ENCODE data around the gene FAM53A.
"Not testable (repeated sequence)": the region's sequence is repeated elsewhere in the genome, so short reads cannot be mapped to it uniquely, and the experiment has no call there.

Gene FAM53A

GRCh38 chr4:1676605-1677525 is 7.2 kb downstream of the FAM53A start:
- CTCF ChIA-PET = no interaction called here
- DNase-seq (ENCODE audit: low spot score) = no peak
- TF ChIP-seq, protein P1, sequence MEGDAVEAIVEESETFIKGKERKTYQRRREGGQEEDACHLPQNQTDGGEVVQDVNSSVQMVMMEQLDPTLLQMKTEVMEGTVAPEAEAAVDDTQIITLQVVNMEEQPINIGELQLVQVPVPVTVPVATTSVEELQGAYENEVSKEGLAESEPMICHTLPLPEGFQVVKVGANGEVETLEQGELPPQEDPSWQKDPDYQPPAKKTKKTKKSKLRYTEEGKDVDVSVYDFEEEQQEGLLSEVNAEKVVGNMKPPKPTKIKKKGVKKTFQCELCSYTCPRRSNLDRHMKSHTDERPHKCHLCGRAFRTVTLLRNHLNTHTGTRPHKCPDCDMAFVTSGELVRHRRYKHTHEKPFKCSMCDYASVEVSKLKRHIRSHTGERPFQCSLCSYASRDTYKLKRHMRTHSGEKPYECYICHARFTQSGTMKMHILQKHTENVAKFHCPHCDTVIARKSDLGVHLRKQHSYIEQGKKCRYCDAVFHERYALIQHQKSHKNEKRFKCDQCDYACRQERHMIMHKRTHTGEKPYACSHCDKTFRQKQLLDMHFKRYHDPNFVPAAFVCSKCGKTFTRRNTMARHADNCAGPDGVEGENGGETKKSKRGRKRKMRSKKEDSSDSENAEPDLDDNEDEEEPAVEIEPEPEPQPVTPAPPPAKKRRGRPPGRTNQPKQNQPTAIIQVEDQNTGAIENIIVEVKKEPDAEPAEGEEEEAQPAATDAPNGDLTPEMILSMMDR (conservative IDR thresholded peaks at IDR 0.05; ENCODE audit: low read depth) = no peak
- POLR2A ChIA-PET (ENCODE audit: low non-redundant PET) = no interaction called here
- peak overlapping the region; percentile 20; the same call in 1 of the 2 replicates for H3K27ac ChIP-seq

GRCh38 chr4:1675802-1676137 is 8.3 kb downstream of the FAM53A start:
- POLR2A ChIA-PET (ENCODE audit: low non-redundant PET) = no interaction called here
- no peak overlapping the region; the same call in 1 of the 2 replicates for H3K27ac ChIP-seq
- CTCF ChIA-PET = no interaction called here

GRCh38 chr4:1675136-1675801 is 8.8 kb downstream of the FAM53A start:
- POLR2A ChIA-PET (ENCODE audit: low non-redundant PET) = no interaction called here
- DNase-seq (ENCODE audit: low spot score) = no peak
- TF ChIP-seq, protein P1 (conservative IDR thresholded peaks at IDR 0.05; ENCODE audit: low read depth) = no peak
- CTCF ChIA-PET = no interaction called here
- H3K27ac ChIP-seq = no peak overlapping the region

More at GRCh38 chr4:1675802-1676137, 8.3 kb downstream of the FAM53A start:
- TF ChIP-seq, protein P1 (conservative IDR thresholded peaks at IDR 0.05; ENCODE audit: low read depth) = no peak
- no peak for DNase-seq (ENCODE audit: low spot score)

DNA sequence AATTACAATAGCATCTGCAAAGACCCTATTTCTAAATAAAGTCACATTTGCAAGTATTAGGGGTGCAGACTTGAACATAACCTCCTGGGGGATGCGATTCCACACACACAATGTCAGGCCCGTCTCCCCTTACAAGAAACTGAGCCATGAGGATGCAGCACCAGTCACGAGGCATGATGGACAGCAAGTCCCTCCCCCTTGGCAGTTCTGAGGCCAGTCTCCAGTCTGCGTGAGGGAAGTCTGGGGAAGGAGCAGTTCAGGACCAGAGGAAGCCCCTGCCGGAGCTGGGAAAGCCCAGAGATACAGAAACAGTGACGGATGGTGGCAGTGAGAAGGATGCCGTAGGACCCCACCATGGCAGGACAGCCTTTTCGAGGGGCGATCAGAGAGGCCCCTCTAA is 9.4 kb downstream of the FAM53A start:
- ChIA-PET POLR2A (ENCODE audit: low non-redundant PET) (no interaction called here), CTCF (no interaction called here)
- TF ChIP-seq, protein P1 (conservative IDR thresholded peaks at IDR 0.05; ENCODE audit: low read depth) = no peak
- H3K27ac ChIP-seq = no peak overlapping the region
- no peak for DNase-seq (ENCODE audit: low spot score)

DNA sequence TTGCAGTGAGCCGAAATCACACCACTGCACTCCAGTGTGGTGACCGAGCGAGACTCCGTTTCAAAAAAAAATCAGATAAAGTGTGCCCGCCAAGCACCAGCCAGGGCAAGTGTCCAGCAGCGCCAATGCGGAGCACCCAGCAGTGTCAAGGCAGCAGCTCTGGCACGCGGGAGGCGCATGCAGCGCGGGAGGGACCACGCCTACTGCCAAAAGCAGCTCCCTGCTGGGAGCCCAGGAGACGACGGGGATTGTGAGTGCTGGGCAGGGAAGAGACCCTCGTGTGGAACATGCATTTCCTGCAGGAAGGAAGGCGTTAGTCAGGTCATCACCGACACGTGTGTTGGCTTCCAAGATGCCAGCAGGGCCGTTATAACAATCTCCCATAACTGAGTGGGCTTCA is 10.4 kb downstream of the FAM53A start:
- ChIA-PET CTCF (no interaction called here), POLR2A (ENCODE audit: low non-redundant PET) (no interaction called here)
- DNase-seq (ENCODE audit: low spot score) = no peak
- TF ChIP-seq, protein P1 (conservative IDR thresholded peaks at IDR 0.05; ENCODE audit: low read depth) = no peak
- no peak overlapping the region for H3K27ac ChIP-seq

DNA sequence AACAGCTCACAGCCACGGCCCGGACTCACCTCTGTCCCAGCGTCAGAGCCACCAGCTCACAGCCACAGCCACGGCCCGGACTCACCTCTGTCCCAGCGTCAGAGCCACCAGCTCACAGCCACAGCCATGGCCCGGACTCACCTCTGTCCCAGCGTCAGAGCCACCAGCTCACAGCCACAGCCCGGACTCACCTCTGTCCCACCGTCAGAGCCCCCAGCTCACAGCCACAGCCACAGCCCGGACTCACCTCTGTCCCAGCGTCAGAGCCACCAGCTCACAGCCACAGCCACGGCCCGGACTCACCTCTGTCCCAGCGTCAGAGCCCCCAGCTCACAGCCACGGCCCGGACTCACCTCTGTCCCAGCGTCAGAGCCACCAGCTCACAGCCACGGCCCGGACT is 13.1 kb downstream of the FAM53A start:
- H3K27ac ChIP-seq; CTCF ChIA-PET; DNase-seq (ENCODE audit: low spot score); POLR2A ChIA-PET (ENCODE audit: low non-redundant PET): not testable (repeated sequence)

DNA sequence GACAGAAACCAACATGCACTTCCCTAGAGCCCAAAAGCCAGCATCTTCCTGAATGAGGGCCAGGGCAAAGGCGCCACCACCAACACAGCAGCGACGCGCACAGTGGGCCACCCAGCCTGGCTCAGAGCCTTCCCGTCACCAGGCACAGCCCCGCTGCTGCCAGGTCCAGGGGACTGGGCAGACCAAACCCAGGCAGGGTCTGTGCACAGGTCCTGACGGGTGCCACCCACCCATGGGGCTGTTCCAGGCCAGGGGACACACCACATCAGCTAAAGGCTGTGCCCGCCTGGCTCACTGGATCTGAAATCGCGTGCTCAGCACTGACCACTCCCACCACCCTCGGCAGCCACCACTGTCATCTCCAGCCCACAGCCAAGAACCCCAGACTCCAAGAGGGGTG is 13.8 kb downstream of the FAM53A start:
- ChIA-PET CTCF (no interaction called here), POLR2A (ENCODE audit: low non-redundant PET) (no interaction called here)
- no peak overlapping the region for H3K27ac ChIP-seq
- DNase-seq (ENCODE audit: low spot score) = no peak
- TF ChIP-seq, protein P1 (conservative IDR thresholded peaks at IDR 0.05; ENCODE audit: low read depth) = no peak
